Heart left ventricle (tissue), 16 donors: ENCODE measurements around the gene MPDU1. TPM values are rescaled to one million over a fixed set of nuclear protein-coding genes. Genes with fewer than 3 reads are reported as not detected.

Experiments used
- ATAC-seq, 4 donors: fragments of 200-7000 bp; cut with Tn5 transposase; one replicate each; pipeline ENCODE4 v1.9.1; 2020 to 2022; ENCODE audit warnings: moderate library complexity in 4 of 4, mild to moderate bottlenecking in 3 of 4, moderate number of reproducible peaks in 1 of 4
- DNase-seq, 5 donors: peaks; one replicate each; pipeline ENCODE4 v3.0.0-alpha.2; 2020
- H3K27ac ChIP-seq, 12 donors: fragments of 200-600 bp; sonication (generic) in 4 of 12; one replicate each; pipeline versions ENCODE4 v1.5.0 to v1.8.0; 2016 to 2022; ENCODE audit warnings: mild to moderate bottlenecking in 2 of 12
- H3K27me3 ChIP-seq, 9 donors: fragments of 200-600 bp; sonication (generic) in 2 of 9; one replicate each; pipeline versions ENCODE4 v1.5.1 to v1.8.0; 2016 to 2022; ENCODE audit warnings: mild to moderate bottlenecking in 3 of 9
- H3K36me3 ChIP-seq, 9 donors: fragments of 200-600 bp; sonication (generic) in 2 of 9; one replicate each; pipeline versions ENCODE4 v1.5.0 to v1.8.0; 2018 to 2022; ENCODE audit warnings: mild to moderate bottlenecking in 2 of 9
- H3K4me1 ChIP-seq, 12 donors: fragments of 200-600 bp; sonication (generic) in 4 of 12; one replicate each; pipeline versions ENCODE4 v1.5.0 to v1.8.0; 2016 to 2022; ENCODE audit warnings: mild to moderate bottlenecking in 3 of 12
- H3K4me3 ChIP-seq, 12 donors: fragments of 200-600 bp; sonication (generic) in 4 of 12; one replicate each; pipeline versions ENCODE4 v1.5.0 to v1.8.0; 2017 to 2022; ENCODE audit warnings: mild to moderate bottlenecking in 9 of 12, moderate library complexity in 4 of 12
- H3K9me3 ChIP-seq, 12 donors: fragments of 200-600 bp; sonication (generic) in 4 of 12; one replicate each; pipeline versions ENCODE4 v1.5.0 to v1.8.0; 2016 to 2022; ENCODE audit warnings: mild to moderate bottlenecking in 1 of 12
- CTCF ChIP-seq, 12 donors: fragments of 200-600 bp; sonication (generic) in 4 of 12; IDR thresholded peaks; one replicate each; pipeline versions ENCODE4 v1.5.0 to v1.8.0; 2018 to 2022; ENCODE audit warnings: antibody characterized with exemption in 12 of 12, mild to moderate bottlenecking in 5 of 12
- POLR2A ChIP-seq, 2 donors: fragments of 450-650 bp; IDR thresholded peaks; one replicate each; pipeline ENCODE4 v1.6.1; 2017; ENCODE audit warnings: antibody characterized with exemption in 2 of 2, mild to moderate bottlenecking in 2 of 2, moderate library complexity in 2 of 2
- WGBS, 4 donors: extraction: QIAGEN DNeasy Blood & Tissue Kit in 2 of 4; methylation state at CpG; one replicate each; pipeline versions ENCODE4 v1.1.5 to v1.1.7; 2013 to 2018; 5-methylcytosine and 5-hydroxymethylcytosine counted together
- intact Hi-C, 10 donors: fragments of 100-400 bp; cut with DNase I; formaldehyde crosslinking; loops; one replicate each; pipeline versions ENCODE4 v1.11.1 to v1.14.2; 2022
- polyA plus RNA-seq, 2 donors: library from polyadenylated mRNA; stranded (reverse); fragments of 200-250 nt; gene quantifications; one replicate each; pipeline ENCODE4 v1.2.3, GENCODE V29; 2013
- total RNA-seq, 9 donors: library from RNA; depleted of rRNA in 2 of 9; stranded (reverse); fragments of >200 nt in 2 of 9; fragmentation: NEBNext Ultra II Directional in 3 of 9; extraction: Animal tissue kit (Norgen Biotek cat#: 25700) in 3 of 9; gene quantifications; one replicate each; pipeline versions ENCODE4 v1.1.0 to v1.2.4, GENCODE V29; 2016 to 2023
- donor health status: ischemic (EF 13 %, LVEDD 7.1; RV severe dilation, severe dysfunction).
- donor health status: healthy with polysubstance abuse.
- donor health status: DM: no; HTN: yes; CAD: no.
- donor health status: DM: no; HTN: no; CAD: no.
- donor health status: ischemic (EF 25% LVEDD 6.9; RV normal size, moderate dysfunction).
- donor health status: ischemic (EF 25% LVEDD 5.7; RV mildly dilated, moderate dysfunction).
- donor health status: healthy.
- donor health status: DM: yes; HTN: yes; CAD: no.
- donor health status: ischemic (EF 35%, LVEDD 5.7; RV mildly dilated, moderate dysfunction).
- donor health status: nonischemic (EF 11% LVEDD 7.7; RV severe dilation, severe dysfunction).
- donor health status: DM: yes; HTN: yes; CAD: no.
- donor health status: PGD.
- donor health status: ischemic (EF 29% LVEDD 5.4; RV normal size, mild dysfunction).
- donor health status: nonischemic (EF 23%, LVEDD 6.1; RV moderate dilation, normal function).

MPDU1 gene
- total and polyA plus RNA-seq, 11 donors = 18.4 to 106 (median 33.3) TPM

GRCh38 chr17:7549401-7550055 is 34.1 kb upstream of the MPDU1 start:
- ATAC-seq = peak; percentile 9 to 73 (median 56)
- DNase-seq = no peak
- Histone ChIP-seq H3K4me1 (peaks cover 0 to 58% (median 19%) of the 10 kb centered on the region in 12 donors), H3K36me3 (peaks cover 0 to 21% (median 6%) of the 10 kb centered on the region in 9 donors), H3K27me3 (no peaks in the 10 kb centered on the region), H3K9me3 (no peaks in the 10 kb centered on the region), H3K4me3 (peak overlapping the region; percentile 41 to 96 (median 74)), H3K27ac (peak overlapping the region; percentile 75 to 98 (median 95))
- intact Hi-C loops = loop anchor here in 1 of 10 donors (10.0 kb wide), 1 partner anchor 195 kb away; the partner anchor contains the start of genes KCTD11 and TMEM95
- TF ChIP-seq POLR2A (IDR thresholded peaks at IDR 0.05) = no peak
- no peak for TF ChIP-seq CTCF (IDR thresholded peaks at IDR 0.05)
- 33 to 51% (median 47%) methylated on average over 20 of the region's 20 CpGs for WGBS, 4 donors

GRCh38 chr17:7550344-7550743 is 33.3 kb upstream of the MPDU1 start:
- TF ChIP-seq CTCF (IDR thresholded peaks at IDR 0.05) (no peak), POLR2A (IDR thresholded peaks at IDR 0.05) (no peak)
- H3K4me1 ChIP-seq = peaks cover 0 to 58% (median 14%) of the 10 kb centered on the region in 12 donors
- H3K27me3 ChIP-seq = no peaks in the 10 kb centered on the region
- intact Hi-C loops = loop anchor here in 1 of 10 donors (10.0 kb wide), 1 partner anchor 196 kb away; the partner anchor contains the start of genes KCTD11 and TMEM95
- peak overlapping the region in 5 of 12 donors; percentile 61 to 96 (median 79) for H3K4me3 ChIP-seq
- DNase-seq (no peak), ATAC-seq (no peak)
- H3K9me3 ChIP-seq = no peaks in the 10 kb centered on the region
- WGBS, 4 donors = 27 to 59% (median 52%) methylated on average over 6 of the region's 6 CpGs
- H3K36me3 ChIP-seq = peaks cover 0 to 21% (median 6%) of the 10 kb centered on the region in 9 donors
- peak overlapping the region in 7 of 12 donors; percentile 56 to 97 (median 95) for H3K27ac ChIP-seq

- Histone ChIP-seq H3K4me3 (no peak overlapping the region), H3K4me1 (peaks cover 0 to 58% (median 13%) of the 10 kb centered on the region in 12 donors), H3K9me3 (no peaks in the 10 kb centered on the region), H3K27me3 (no peaks in the 10 kb centered on the region), H3K27ac (peak overlapping the region in 1 of 12 donors; percentile 95), H3K36me3 (peaks cover 0 to 21% (median 6%) of the 10 kb centered on the region in 9 donors)
- WGBS, 4 donors = 82 to 91% (median 86%) methylated on average over 4 of the region's 4 CpGs
- intact Hi-C loops = loop anchor here in 1 of 10 donors (10.0 kb wide), 1 partner anchor 197 kb away; the partner anchor contains the start of genes KCTD11 and TMEM95
- no peak for ATAC-seq
- TF ChIP-seq POLR2A (IDR thresholded peaks at IDR 0.05) (no peak), CTCF (IDR thresholded peaks at IDR 0.05) (no peak)
- no peak for DNase-seq
Observed at GRCh38 chr17:7551396-7551795, 32.3 kb upstream of the MPDU1 start.

- H3K27ac ChIP-seq = peak overlapping the region in 3 of 12 donors; percentile 24 to 95 (median 26)
- H3K4me1 ChIP-seq = peaks cover 2 to 66% (median 21%) of the 10 kb centered on the region in 12 donors
- peak in 2 of 4 donors; percentile 25 to 36 for ATAC-seq
- H3K4me3 ChIP-seq = no peak overlapping the region
- 80 to 89% (median 87%) methylated on average over 6 of the region's 6 CpGs for WGBS, 4 donors
- H3K9me3 ChIP-seq = no peaks in the 10 kb centered on the region
- DNase-seq = no peak
- peaks cover 0 to 21% (median 6%) of the 10 kb centered on the region in 9 donors for H3K36me3 ChIP-seq
- TF ChIP-seq CTCF (IDR thresholded peaks at IDR 0.05) = no peak
- no peak for TF ChIP-seq POLR2A (IDR thresholded peaks at IDR 0.05)
- intact Hi-C loops = loop anchor here in 1 of 10 donors (10.0 kb wide), 1 partner anchor 198 kb away; the partner anchor contains the start of genes KCTD11 and TMEM95
- H3K27me3 ChIP-seq = no peaks in the 10 kb centered on the region
Observed at GRCh38 chr17:7552621-7553051, 31.0 kb upstream of the MPDU1 start.
